IPS-18c (cell line): ENCODE measurements around the gene ILKAP.

Experiments used
- H3K4me3 ChIP-seq: 2 replicates; pipeline ENCODE4 v1.7.0; 2013; ENCODE audit warnings: low read depth, mild to moderate bottlenecking, low read length, moderate library complexity; ENCODE audit not compliant: insufficient read depth
- H3K9me3 ChIP-seq: one replicate; pipeline ENCODE4 v1.6.1; 2013; ENCODE audit warnings: mild to moderate bottlenecking, low read length, moderate library complexity; ENCODE audit not compliant: control insufficient read depth, insufficient read depth

Gene ILKAP

GRCh38 chr2:238136820-238137537, 66.5 kb downstream of the ILKAP start:
- H3K4me3 ChIP-seq, result no peak overlapping the region

DNA sequence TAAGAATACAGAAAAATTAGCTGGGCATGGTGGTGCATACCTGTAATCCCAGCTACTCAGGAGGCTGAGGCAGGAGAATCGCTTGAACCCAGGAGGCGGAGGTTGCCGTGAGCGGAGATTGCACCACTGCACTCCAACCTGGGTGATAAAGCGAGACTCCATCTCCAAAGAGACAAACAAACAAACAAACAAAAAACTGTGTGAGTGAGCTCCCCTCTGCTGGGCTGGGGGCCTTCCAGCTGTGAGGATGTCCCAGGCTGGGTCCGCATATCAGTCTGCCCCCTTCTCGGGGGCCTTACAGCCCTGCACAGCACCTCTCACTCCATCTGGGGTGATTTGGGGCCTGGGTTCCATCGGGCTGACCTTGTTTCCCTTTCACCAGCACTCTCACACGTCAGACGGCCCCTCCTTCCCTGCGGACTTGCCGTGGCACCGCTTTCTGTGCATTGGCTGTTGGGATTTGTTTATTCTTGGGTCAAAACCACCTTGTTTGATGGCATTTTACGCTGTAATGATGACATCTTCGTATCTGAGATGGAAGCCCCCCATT, 67.8 kb downstream of the ILKAP start:
- Histone ChIP-seq H3K9me3 (no peaks in the 10 kb centered on the region), H3K4me3 (no peak overlapping the region)

More at GRCh38 chr2:238136820-238137537, 66.5 kb downstream of the ILKAP start:
- no peaks in the 10 kb centered on the region for H3K9me3 ChIP-seq

GRCh38 chr2:238134393-238134785, 69.1 kb downstream of the ILKAP start:
- Histone ChIP-seq H3K9me3 (no peaks in the 10 kb centered on the region), H3K4me3 (no peak overlapping the region)

DNA sequence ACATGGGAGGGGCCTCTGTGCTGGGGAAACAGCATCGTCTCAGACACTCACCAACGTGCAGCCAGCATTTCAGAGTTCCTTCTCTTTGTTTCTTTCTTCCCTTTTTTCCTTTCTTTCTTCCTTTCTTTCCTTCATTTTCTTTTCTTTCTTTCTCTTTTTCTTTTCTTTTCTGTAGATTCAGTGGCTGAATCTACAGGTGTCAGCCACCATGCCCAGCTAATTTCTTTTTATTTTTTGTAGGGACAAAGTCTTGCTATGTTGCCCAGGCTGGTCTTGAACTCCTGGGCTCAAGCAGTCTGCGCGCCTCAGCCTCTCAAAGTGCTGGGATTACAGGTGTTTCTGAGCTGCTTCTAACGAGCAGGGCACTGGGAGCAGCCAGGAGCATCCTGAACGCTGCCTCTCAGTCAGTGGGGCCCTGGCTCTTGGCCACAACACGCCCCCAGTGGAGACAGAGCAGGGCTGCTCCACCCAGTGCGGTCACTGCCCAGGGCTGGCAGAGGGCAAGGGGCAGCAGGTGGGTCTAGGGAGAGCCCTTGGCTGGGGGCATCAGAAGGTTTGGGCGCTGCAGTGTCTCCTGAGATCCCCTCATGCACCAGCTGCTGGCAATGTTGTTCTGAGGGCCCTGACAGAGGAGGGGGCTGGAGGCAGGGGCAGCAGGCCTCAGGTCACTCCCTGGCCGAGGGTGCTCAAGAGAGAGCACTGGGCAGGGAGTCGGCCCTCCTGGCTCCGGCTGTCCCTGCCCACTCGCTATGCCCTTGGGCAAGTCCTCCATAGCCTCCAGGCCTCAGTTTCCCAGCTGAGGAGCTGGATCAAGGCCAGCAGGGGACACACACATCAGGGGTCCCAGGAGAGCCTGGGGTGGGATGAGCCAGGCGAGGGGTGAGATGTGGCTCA, 69.7 kb downstream of the ILKAP start:
- no peaks in the 10 kb centered on the region for H3K9me3 ChIP-seq
- no peak overlapping the region for H3K4me3 ChIP-seq

GRCh38 chr2:238132463-238133450, 70.7 kb downstream of the ILKAP start:
- no peak overlapping the region for H3K4me3 ChIP-seq
- H3K9me3 ChIP-seq, result no peaks in the 10 kb centered on the region

- Histone ChIP-seq H3K9me3 (no peaks in the 10 kb centered on the region), H3K4me3 (no peak overlapping the region)
Measured at GRCh38 chr2:238131761-238132462, 71.6 kb downstream of the ILKAP start.

DNA sequence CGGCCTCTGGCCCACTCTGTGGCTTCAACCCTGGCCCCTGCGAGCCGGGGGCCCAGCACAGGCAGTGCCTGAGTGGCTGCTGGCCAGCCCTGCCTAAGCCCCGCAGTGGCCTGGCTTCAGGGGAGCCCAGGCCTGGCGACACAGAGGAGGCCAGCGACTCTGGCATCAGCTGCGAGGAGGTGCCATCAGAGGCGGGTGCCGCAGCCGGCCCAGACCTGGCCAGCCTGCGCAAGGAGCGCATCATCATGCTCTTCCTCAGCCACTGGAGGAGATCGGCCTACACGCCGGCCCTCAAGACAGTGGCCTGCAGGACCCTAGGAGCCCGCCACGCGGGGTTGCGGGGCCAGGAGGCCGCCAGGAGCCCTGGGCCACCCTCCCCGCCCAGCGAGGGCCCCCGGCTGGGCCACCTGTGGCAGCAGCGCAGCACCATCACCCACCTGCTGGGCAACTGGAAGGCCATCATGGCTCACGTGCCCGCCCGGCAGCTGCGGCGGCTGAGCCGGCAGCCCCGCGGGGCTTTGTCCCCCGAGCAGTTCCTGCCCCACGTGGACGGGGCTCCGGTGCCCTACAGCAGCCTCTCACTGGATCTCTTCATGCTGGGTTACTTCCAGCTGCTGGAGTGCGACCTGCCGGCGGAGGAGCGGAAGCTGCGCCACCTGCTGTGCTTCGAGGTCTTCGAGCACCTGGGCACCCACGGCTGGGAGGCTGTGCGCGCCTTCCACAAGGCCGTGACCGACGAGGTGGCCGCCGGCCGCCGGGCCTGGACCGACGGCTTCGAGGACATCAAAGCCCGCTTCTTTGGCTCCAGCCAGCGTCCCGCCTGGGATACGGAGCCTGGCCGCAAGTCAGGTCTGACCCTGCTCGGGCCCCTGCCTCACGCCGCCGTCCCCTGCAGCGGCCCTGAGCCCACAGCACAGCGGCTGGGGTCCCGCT, 72.5 kb downstream of the ILKAP start:
- no peaks in the 10 kb centered on the region for H3K9me3 ChIP-seq
- H3K4me3 ChIP-seq, result no peak overlapping the region

DNA sequence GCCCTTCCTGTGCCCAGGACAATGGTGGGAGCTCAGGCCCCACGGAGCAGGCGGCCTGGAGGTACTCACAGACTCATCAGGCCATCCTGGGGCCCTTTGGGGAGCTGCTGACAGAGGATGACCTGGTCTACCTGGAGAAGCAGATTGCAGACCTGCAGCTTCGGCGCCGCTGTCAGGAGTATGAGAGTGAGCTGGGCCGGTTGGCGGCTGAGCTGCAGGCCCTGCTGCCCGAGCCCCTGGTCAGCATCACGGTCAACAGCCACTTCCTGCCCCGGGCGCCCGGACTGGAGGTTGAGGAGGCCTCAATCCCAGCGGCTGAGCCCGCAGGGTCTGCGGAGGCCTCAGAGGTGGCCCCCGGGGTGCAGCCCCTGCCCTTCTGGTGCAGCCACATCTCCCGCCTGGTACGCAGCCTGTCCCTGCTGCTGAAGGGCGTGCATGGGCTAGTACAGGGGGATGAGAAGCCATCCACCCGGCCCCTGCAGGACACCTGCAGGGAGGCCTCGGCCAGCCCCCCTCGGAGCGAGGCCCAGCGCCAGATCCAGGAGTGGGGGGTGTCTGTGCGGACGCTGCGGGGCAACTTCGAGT, 73.3 kb downstream of the ILKAP start:
- H3K4me3 ChIP-seq, result no peak overlapping the region

GRCh38 chr2:238129166-238130010, 74.1 kb downstream of the ILKAP start:
- no peaks in the 10 kb centered on the region for H3K9me3 ChIP-seq
- H3K4me3 ChIP-seq, result no peak overlapping the region

More for the DNA sequence above, 73.3 kb downstream of the ILKAP start:
- H3K9me3 ChIP-seq, result no peaks in the 10 kb centered on the region

DNA sequence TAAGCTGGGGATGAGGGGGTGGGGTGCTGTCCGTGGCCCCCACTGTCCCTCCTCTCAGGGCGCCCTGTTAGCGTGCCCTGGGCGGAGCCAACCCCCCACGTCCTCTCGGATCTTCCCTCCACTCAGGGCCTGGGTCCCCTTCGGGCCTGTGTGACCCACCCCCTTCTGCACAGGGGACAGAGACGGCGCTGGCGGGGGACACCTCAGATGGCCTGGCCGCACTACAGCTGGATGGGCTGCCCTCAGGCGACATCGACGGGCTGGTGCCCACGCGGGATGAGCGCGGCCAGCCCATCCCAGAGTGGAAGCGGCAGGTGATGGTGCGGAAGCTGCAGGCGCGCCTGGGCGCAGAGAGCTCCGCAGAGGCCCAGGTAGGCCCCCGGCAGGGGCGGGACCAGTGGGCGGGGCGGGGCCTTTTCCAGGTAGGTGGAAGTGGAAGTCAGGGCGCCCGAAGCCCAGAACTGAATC, 74.9 kb downstream of the ILKAP start:
- Histone ChIP-seq H3K9me3 (no peaks in the 10 kb centered on the region), H3K4me3 (no peak overlapping the region)

GRCh38 chr2:238128061-238128440, 75.4 kb downstream of the ILKAP start:
- Histone ChIP-seq H3K4me3 (no peak overlapping the region), H3K9me3 (no peaks in the 10 kb centered on the region)

GRCh38 chr2:238127165-238128060, 76.1 kb downstream of the ILKAP start:
- Histone ChIP-seq H3K9me3 (no peaks in the 10 kb centered on the region), H3K4me3 (no peak overlapping the region; the same call in 1 of the 2 replicates)

DNA sequence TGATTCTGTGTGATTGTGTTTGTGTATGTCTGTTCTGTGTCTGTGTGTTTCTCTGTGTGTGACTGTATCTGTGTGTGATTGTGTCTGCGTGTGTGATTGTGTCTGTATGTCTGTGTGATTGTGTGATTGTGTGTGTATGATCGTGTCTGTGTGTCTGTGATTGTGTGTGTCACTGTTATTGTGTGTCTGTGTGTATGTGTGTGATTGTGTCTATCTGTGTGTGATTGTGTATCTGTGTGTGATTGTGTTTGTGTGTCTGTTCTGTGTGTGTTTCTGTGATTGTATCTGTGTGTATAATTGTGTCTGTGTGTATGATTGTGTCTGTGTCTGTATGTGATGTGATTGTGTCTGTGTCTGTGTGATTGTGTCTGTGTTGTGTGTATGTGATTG, 76.7 kb downstream of the ILKAP start:
- H3K9me3 ChIP-seq, result no peaks in the 10 kb centered on the region
- H3K4me3 ChIP-seq, result no peak overlapping the region
